Measurements from ENCODE around the gene DDC.
"Not testable (repeated sequence)": the region's sequence is repeated elsewhere in the genome, so short reads cannot be mapped to it uniquely, and the experiment has no call there.

DDC gene

DNA sequence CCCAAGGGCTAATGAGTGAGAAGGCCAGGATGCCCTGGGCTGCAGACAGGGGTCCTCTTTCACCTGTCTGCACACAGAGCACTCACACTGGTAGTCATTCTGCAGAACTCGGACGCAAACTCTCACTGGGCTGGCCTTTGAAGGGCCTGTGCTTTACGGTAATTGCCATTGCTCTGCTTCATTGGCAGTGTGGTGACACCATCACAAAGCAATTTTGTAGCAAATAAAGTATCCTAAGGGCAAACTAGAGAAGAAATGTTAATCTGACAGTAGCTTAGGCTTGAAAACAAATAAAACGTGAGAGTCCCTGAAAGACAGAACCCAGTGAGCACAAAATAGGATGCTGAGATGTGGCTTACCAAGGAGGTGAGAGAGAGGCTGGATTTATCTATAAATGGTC lies 84.4 kb downstream of the DDC start:
- DNase-seq (ENCODE audit: low read depth in 3 of 3) = no peak

DNA sequence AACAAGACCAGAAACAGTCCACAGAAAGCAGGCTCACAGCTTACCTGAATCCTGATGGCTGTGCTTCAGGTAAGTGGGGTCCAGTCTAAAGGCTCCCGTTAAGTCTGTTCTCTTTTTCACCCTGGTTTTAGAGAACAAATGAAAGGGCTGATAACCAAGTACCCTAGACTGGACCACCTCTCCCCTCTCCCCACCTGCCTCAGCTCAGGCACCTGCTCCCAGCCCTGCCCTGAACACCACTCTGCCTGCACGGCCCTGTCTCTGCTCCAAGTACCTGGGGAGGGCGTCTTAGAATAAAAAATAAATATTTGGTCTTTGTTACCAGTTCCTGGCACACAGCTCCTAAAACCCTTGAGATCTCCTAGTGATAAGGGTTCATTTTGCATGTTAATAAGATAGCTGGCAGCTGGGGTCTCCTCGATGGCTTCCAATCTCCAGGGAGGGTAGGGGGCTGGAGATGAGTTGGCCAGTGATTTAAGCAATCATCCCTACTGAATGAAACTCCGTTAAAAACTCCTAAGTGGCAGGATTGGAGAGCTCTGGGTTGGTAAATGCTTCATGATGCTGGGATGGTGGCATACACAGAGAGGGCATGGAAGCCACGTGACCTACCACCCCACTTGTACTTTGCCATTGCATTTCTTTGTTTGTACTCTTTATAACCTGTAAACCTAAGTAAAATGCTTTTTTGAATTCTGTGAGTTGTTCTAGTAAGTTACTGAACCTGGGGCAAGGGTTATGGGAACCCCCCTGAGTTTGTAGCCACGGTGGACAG lies 85.3 kb downstream of the DDC start:
- no peak for DNase-seq (ENCODE audit: low read depth in 3 of 3)

DNA sequence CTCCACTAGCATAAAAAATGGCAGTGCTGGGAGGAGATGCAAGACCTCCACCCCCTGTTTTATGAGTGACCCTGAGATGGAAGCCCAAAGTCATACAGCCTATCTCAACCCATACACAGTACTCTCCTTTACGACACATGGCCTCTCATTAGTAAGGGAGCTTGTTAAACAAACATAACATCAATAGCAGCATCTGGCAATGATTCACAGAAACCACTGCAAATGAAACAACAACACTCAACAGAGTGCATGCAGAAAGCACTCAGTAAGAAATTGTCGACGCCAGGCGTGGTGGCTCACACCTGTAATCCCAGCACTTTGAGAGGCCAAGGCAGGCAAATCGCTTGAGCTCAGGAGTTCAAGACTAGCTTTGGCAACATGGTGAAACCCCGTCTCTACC lies 87.6 kb downstream of the DDC start:
- DNase-seq (ENCODE audit: low read depth in 3 of 3) = no peak

DNA sequence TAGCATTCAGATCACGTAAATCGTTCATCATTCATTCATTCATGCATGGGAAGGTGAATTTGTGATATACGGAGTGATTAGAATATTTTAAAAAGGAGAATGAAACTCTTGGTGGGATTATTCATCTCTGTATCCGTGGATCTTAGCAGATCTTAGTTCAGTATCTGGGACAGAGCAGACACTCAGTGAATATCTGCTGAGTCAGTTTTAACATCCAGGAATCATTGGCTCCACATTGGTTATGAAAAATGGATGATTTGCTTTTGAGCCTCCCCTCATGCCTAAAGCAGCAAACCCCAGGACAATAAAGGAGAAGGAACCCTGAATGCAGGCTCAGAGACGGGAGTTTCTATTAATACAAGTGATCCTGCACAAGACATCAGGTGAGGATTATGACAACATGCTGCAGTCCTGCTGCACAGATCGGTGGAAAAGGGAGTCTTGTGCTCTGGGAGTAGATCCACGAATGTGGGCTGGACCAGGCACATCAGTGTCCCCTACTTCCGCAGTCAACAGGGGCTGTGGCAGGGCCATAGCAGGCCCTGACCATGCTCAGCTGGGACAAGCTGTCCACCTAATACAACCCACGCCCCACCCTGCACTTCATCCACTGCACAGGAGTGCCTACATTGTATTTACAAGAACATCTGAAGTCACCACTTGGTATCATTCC lies 88.1 kb downstream of the DDC start:
- no peak for DNase-seq (ENCODE audit: low read depth in 3 of 3)

DNA sequence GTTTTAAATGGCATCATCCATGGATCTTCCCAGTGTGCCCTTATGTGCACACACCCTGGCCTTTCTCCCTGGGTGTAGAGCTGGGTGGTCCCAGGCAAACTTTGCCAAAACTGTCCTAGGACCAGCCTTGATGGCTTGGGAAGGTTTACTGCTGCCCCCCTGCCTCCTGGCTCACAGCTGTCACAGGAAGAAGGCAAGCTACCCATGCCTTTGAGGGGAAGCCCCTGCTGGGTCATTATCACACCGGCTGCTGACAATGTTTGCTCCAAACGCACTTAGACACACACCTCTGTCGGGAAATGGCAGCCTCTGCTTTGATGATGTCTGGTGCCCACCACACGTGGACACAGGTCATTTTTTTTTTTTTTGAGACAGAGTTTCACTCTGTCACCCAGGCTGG lies 89.9 kb downstream of the DDC start:
- no peak for DNase-seq (ENCODE audit: low read depth in 3 of 3)

DNA sequence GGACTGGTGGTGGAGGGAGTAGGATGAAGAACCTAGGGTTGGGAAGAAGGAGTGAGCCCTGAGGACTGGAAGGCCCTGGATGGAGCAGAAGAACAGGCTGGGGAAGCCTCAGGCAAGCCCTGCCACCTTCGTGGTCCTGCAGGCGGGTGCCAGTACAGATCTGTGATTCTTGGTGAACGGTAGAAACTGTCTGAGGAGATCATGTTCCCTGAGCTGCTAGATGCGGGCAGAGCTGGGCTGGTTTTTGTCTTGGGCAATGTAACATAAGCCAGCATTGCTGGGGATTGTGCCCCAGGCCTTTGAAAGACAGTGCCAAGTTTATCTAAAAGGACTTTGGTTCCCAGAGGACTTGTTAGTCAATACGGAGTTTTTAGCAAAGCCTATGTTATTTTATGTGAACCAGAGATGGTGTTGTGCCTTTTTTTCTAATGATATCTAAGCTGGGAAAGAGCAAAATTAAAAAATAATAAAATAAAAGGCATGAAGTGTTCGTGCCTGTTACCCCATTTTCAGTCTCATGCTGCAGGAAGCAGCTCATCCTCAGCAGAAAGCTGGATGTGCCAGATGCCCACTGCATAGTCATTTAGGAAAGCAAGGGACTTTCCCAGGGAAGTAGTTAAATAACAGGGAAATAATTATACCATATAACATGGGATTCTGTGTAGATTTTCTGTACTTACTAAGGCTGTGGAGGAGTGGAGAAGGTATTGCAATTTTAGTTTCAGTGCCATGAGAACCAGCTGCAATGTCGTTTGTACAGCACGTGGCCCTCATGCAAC lies 90.6 kb downstream of the DDC start:
- DNase-seq (ENCODE audit: low read depth in 3 of 3) = no peak

DNA sequence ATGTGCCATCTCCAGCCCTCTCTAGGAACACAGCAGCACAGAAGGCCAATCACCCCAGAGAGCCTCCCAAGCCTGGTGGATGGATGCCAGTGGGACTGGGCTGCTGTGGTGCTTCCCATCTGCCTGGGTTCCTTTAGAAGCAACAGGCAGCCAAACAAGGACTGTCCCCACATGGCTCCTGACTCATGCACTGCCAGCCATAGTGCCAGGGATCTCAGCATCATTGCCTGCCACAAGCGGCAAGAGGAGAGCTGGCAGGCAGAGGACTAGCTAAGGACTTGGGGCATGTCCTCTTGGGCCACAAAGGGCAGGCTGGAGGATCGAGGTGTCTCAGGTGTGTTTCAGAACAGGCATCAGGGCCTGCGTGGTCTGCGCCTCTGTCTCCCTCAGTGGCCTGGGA lies 91.7 kb downstream of the DDC start:
- no peak for DNase-seq (ENCODE audit: low read depth in 3 of 3)

DNA sequence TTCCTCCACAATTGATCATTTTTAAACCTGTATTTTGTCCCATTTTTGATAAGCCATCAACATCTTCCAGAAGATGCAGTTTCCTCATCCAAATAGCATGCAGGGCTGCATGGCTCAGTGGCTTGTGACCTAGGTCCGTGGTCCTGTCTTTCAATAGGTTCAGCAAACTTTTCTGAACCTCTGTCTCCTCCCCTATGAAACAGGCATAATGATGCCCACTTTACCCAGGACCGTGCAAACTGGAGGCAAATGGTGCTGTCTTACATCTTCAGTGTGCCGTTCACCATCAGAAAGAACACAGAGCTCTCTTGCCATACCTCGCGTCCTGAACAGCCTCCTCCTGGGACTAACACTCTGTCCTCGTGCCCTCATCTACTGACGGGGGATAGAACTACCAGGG lies 92.8 kb downstream of the DDC start:
- DNase-seq (ENCODE audit: low read depth in 3 of 3) = no peak

DNA sequence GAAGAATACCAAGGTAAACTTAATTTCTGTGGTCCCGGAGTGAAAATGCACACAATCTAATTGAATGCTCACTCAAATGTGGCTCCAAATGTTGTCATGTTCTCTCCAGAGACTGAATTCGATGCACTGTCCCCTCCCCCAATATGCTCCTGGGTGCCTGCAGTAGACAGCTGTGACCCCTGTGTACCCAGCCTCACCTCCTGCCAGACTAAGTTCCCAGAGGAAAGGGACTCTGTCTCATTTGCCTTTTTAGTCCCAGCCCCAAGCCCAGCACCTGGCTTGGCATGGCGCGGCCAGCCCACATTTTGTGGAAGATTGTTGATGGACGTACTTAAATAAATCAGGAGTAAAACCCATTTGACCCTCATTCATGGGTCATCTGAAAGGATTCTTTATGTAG lies 93.2 kb downstream of the DDC start:
- DNase-seq (ENCODE audit: low read depth in 3 of 3) = no peak

DNA sequence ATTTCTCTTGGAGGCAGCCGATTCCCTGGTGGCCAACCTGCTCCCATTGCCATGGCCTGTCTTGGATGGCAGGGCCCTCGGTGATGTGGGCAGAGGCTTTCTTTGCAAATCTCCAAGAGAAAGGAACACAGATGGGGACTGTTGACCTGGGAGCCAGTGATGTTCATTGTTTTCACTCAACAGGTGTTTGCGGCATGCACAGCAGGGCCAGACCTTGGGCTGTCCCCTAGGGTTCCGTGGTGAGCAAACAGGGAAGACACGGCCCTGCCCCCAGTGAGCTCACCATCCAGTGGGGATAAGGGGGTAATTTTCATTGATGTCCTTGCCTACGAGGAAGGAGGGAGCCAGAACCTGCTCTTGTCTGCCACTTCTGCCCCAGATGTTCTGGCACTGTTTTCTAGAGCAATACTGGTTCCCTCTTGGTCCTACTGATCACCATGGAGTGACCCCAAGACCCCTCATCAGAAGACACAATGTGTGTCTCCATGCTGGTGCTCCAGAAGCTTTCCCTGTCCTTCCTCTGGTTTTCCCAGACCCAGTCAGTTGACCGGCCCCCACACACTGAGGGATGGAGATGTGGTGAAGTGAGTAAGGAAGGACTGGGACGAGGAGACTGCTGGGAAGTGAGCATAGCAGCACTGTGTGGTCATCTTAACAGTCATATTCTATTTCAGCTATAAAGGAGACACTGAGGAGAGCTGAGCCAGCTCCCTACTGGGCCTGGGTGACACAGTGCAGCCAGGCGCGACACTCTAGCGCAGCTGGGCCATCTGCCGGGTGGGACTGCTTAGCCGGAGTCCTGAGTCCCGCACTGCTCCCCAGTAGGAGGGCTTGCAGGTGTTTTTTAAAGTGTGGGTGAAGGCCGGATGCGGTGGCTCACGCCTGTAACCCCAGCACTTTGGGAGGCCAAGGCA lies 94.7 kb downstream of the DDC start:
- no peak for DNase-seq (ENCODE audit: low read depth in 3 of 3)

DNA sequence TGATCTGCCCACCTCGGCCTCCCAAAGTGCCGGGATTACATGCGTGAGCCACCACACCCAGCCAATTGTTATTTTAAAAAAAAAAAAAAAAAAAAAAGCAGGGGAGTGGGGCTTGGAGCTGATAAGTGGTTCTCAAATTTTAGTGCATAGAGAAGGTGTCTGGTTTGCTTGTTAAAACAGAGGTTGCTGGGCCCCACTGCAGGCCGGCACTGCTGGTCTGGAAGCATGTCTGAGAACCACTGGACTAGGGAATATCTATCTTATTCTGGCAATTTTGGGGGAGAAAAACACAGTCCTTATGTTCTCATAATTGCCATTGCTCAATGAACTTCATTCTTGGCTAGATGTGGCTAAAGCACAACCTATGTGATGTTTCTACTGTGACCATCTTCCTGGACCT lies 96.0 kb downstream of the DDC start:
- no peak for DNase-seq (ENCODE audit: low read depth in 3 of 3)

DNA sequence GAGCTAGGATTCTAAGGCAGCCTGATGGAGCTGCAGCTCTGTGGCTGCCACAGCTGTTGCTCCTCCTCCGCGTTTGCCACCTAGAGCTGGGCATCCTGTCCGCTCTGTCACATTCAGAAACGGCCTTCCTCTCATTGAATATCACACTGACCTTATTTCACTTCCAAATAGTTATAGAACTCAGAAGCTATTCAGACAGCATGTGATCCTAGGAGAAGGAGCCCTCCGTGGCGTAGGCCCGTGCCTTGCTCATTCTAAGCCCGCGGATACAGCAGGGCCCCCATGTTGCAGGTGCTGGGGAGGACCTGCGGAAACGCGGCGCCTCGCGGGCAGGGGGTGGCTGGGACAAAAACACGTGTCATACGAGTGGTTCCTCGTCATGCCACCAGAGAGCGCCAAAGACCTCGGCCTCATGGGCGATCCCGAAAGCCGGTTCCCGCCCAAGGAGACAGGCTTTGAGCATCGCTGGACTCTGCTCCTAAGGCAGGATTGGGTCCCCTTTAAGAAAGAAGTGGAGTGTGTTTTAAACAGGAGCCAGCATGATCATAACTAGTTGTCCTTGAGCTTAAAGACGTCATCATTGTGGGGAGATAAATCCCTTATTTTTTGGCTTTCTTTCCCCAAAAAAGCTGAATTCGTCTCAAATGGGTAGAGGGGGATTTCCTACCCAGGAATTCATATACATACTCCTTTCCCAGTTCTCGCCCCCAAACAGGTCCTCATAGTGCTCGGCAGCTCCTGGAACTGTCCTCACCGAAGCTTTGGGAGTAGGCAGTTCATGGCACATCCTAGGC lies 97.2 kb downstream of the DDC start:
- peak; percentile 70 to 76 (median 75) for DNase-seq (ENCODE audit: low read depth in 3 of 3)

DNA sequence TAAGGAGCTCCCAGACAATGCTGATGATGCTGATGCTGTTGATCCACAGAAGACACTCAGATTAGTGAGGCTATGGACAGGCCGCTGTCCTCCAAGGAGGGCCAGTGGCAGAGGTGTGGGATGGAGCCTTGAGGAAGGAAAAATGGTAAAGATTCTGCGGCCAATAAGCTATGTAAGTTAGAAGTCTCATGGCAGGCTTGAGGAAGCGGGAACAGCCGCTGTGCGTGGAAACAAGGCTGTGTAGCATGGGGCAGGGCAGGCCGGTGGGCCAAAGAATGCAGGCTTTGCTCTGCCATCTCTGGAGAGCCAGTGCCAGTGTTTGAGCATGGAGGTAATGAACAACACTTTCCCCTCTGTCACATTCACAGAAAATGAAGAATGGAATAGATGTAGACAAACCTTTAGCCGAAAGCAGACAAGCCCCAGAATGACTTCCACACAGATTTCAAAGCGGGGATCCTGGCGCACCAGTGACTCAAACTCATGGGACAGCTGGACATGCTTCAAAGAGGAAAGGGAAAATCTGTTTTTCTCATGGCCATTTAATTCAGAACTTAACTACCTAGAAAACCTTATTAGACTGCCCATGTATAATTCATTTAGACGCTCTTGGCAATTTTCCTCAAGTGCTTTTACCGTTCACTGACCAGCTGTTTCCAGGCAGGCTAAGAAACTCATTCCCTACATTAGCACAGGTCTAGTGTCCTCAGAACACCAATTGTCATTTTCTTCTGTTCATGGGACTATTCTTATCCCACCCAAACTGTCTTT lies 98.2 kb downstream of the DDC start:
- no peak for DNase-seq (ENCODE audit: low read depth in 3 of 3)

DNA sequence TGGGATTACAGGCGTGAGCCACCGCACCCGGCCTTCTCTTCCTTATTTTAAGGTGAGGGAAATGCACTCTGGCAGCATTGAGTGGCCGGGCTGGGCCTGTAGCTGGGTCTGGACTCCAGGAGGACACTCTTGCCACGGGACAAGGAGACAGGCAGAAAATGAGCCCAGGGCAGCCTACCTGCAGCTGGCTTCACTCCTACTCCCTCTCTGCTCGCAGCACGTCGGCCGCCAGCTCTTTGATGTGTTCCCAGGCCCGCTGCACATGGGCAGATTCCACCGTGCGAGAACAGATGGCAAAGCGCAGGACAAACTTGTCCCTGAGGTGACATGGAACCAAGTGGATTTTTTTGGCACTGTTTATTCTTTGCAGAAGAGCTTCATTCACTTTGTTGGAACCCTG lies 102.2 kb downstream of the DDC start:
- no peak for DNase-seq (ENCODE audit: low read depth in 3 of 3)

DNA sequence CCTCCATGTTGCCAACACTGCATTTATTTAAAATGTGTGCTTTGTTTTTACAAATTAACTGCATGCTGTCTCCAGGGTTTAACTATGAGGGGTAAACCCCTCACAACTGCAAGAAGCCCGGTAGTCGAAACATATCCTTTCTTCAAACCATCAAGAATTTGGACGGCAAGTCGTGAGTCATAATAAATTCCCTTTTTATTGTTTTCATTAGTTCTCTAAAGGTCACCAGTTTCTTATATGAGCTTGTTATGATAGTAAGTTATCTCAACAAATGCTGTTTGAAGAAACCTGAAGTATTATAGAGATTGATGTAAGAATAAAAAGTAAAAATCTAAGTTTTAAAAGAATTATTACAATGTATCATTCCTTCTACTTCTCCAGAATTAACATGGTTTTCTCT lies 102.8 kb downstream of the DDC start:
- no peak for DNase-seq (ENCODE audit: low read depth in 3 of 3)

DNA sequence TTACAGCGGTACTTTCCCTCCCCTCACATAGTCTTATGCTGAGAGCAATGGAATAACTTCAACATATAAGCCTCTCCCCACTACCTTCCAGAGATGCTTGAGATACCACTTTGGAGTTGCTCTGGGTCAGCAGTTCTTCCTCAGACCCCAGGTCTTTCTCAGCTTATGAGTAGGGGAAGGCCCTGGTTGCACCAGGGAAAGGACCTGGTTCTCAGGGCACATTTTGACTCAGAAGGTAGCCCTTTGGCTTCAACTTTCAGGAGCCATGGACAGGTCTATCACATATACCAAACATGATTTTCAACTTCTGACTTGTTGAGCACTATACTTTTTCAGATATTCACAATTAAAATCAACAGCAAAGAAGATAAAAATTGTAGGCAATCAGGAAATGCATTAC lies 103.5 kb downstream of the DDC start:
- DNase-seq (ENCODE audit: low read depth in 3 of 3) = no peak

DNA sequence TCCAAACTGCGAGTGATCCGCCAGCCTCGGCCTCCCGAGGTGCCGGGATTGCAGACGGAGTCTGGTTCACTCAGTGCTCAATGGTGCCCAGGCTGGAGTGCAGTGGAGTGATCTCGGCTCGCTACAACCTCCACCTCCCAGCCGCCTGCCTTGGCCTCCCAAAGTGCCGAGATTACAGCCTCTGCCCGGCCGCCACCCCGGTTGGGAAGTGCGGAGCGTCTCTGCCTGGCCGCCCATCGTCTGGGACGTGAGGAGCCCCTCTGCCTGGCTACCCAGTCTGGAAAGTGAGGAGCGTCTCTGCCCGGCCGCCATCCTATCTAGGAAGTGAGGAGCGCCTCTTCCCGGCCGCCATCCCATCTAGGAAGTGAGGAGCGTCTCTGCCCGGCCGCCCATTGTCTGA lies 106.0 kb downstream of the DDC start:
- not testable (repeated sequence) for DNase-seq (ENCODE audit: low read depth in 3 of 3)

DNA sequence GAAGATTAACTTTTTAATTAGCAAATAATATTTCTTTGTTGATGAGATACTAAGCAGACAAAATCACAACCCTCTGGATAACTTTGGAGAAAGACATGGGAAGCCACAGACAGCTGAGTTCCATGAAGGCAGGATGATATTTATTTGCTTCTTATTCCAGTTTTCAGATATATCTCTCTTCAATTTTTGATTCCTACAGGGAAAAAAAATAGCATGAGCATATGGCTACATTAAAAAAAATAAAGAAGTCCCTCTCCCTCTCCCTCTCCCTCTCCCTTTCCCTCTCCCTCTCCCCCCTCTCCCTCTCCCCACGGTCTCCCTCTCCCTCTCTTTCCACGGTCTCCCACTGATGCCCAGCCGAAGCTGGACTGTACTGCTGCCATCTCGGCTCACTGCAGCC lies 106.6 kb downstream of the DDC start:
- not testable (repeated sequence) for DNase-seq (ENCODE audit: low read depth in 3 of 3)

DNA sequence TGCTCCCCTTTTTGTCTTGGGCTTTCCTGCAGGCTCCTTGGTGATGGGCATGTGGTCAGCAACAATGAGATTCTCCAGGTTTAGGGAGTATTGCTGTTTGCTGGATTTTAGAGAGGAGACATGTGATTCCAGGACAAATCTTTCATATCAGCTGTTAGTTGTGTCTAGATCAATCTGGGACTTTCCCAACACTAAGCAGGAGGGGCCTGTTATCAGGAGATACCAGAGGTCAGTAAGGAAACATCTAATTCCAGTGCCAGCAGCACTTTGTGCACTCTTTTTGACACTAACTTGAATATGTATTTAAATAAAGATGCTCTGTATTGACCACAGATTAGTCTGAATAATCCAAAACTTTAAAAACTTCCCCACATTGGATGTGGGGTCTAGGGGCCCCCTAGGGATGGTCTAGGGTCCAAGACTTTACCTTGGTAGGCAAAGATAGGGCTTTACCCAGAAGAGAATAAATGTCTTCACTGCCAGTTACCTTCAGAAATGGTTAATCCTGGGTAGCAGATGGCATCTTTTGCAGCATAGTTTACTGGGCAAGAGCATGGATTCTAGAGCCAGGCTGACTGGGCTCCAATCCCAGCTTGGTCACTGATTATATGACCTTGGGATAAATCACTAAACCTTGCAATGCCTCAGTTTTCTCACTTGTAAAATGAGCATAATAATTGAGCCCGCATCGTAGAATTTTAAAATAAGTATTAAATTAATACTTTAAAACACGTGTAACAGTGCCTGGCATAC lies 108.7 kb downstream of the DDC start:
- DNase-seq (ENCODE audit: low read depth in 3 of 3) = no peak

All from stimulated activated CD4-positive, alpha-beta T cell treated with anti-CD3 and anti-CD28 coated beads, TNF-alpha, amount 100 ng/mL, for 48 hours (primary cell).